ENCODE results near the gene ZNF850.

ZNF850 gene

DNA sequence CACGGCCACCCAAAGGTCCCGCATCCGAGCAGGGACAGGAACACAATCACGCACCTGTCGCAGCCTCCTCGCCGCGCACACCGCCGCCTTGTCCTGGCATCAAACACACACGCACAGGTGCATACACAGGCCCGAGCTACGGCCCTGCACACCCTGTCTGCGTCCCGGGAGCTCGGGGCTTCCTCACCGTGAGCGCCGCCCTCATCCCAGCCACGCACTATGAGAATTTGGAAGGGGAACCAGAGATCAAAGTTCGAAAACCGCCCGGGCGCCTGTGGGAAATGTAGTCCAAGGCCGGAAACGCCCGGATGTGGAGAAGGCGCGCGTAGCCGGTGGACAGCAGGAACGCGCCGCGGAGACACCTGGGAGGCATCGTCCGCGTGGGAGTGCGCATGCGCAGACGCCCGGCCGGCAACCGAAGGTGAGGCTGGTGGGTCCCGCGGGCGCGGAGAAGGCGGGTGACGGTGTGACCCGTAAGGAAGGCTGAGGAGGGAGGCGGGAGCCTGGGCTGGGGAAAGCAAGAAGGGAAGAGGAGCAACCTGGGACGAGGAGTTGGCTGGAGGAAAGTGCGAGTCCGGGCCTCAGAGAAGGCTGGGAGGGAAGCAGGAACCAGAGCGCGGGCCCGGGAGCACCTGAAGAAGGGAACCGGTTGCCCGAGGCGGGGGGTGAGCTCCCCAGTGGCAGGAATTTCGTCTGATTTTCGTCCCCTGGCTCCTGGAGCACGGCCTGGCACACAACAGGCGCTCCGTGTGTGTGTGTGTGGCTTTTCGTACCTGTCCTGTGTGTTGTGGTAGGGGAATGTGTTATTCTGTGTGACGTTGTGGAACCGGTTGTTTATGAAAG, 85.2 kb downstream of the ZNF850 start, which contains the start of gene ZNF567:
TSS of gene ZNF567 (plus strand) at position 399 of the 843 bp plus-strand sequence. CDS start 7,256 bp downstream, outside the sequence.
- peak; percentile 97 for DNase-seq

DNA sequence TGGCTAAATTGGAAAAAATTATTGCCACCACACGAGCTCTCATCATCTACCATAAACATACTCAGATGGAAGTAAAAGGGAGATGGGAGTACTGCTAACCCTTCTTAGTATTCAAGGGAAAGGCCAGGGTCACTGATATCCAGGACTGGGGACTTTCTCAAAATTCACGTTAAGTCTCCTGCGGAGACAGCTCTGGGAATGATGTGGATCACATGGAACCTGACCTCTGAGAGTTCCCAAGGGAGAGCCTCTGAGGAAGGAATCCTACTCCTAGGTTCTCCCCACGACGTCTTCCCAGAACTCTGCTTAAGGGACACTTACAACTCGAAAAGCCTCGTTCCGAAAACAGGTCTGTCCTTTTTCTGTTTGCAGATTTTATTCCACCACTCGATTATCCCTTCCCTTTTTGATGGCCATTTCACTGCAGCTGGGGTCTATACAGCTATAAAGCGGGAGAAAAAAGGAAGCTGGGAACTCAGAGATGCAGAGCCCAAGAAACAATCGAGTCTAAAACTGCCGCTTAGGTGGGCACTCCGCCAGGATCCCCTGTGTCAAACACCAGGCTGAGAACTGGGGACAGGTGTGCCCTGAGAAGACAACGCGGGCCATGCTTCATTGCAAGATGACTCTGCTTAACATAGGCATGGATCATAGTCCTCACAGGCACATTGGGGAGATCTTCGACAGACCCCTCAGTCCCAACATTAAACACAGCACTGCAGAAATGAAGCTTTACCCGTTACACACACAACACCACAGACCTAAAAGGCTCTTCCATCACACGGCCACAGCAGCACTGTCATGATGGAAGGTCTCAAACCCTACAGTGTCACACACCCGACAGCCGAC, 86.0 kb downstream of the ZNF850 start:
- DNase-seq: no peak

DNA sequence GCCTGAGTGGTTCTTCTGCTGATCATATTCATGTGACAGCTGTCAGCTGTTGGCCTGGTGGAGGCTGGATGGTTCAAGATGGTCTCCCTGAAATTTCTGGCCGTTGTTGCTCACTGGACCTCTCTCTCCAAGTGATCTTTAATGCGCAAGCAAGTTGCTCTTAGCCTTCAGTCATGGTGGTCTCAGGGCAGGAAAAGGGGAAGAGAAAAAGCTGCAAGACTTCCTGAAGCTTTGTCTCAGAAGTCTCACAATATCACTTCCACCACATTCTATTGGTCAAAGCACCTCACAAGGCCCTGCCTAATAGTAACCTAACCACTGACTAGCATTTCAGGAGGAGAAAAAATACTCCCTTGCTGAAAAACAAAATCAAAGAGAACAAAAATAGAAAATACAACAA, 86.8 kb downstream of the ZNF850 start:
- DNase-seq: no peak

DNA sequence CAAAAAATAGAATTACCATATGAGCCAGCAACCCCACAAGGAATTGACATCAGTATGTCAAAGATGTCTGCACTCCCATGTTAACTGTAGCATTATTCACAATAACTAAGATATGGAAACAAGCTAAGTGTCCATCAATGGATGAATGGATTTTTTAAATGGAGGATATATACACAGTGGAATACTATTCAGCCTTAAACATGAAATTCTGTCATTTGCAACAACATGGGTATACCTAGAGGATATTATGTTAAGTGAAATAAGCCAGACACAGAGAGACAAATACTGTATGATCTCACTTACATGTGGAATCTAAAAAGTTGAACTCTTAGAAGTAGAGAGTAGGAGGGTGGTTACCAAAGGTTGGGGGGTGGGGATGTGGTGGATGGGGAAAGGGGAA, 93.2 kb downstream of the ZNF850 start:
- no peak for DNase-seq

DNA sequence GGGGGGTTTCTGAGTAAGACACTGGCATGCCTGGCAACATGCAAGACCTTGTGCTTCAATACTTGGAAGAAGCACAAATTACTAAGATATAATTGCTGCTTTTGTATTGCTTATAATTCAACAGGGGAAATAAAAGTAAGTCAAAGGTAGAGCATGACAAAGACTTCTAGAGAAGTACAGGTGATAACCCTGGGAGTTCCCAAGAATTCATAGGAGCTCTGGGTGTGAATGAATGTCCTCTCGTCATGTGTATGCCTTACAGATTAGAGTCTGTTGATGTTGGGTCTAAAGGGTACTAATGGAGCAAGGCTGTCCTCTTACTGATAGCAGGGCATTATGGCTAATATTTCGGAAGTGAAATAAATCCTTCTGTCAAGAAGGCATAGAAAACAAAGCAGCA, 98.4 kb downstream of the ZNF850 start:
- no peak for DNase-seq

DNA sequence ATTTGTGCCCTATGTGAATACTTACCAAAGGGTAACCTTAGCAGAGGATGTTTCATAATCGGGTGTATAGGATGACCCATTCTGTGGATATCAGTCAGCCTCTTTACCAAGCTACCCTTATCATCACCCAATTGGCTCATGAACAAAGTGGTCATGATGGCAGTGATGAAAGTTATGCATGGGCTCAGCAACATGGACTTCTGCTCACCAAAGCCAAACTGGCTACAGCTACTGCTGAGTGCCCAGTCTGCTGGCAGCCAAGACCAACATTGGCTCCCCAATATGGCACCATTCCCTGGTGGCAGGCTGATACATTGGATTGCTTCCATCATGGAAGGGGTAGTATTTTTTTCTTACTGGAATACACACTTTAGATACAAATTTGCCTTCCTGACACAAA, 100.2 kb downstream of the ZNF850 start:
- DNase-seq: no peak

DNA sequence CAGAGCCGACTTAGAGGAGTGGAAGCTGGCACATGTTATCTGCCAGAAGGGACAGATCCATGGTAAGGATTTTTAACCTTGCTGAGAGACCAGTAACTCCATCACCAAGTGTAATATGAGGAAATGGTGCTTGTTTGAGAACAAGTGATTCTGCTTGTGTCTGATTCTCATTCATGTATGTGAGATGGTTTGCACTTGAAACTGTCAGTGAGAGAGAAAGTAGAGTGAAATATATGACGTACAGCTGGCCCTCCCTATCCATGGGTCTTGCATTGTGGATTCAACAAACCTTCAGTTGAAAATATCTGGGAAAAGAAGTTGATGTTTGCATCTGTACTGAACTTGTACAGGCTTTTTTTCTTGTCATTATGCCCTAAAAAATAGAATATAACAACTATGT, 104.0 kb downstream of the ZNF850 start:
- DNase-seq: no peak

DNA sequence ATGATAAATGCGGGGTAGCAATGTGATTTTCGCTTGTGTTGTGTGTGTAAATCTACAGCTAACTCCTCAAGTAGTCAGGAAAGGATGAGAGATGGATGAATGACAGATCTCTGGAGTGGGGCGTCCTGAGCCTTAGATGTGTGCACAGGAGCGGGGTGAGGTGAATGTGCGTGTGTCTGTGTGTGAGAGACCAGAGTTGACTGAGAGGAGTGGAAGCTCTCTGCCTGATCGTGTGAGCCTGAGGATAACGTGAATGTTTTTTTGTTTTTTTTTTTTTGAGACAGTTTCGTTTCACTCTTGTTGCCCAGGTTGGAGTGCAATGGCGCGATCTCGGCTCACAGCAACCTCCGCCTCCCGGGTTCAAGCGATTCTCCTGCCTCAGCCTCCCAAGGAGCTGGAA, 106.8 kb downstream of the ZNF850 start:
- DNase-seq: no peak

Data from effector CD4-positive, alpha-beta T cell (primary cell).